Measurements from ENCODE around the gene UBALD2. TPM values are rescaled to one million over a fixed set of nuclear protein-coding genes. Genes with fewer than 3 reads are reported as not detected.

The UBALD2 gene
- total and polyA plus RNA-seq, 2 of the 13 experiments (the other 11 are each of a cell fraction or from before 2014, with no cell fraction given) = 3.3 to 89.7 TPM

DNA sequence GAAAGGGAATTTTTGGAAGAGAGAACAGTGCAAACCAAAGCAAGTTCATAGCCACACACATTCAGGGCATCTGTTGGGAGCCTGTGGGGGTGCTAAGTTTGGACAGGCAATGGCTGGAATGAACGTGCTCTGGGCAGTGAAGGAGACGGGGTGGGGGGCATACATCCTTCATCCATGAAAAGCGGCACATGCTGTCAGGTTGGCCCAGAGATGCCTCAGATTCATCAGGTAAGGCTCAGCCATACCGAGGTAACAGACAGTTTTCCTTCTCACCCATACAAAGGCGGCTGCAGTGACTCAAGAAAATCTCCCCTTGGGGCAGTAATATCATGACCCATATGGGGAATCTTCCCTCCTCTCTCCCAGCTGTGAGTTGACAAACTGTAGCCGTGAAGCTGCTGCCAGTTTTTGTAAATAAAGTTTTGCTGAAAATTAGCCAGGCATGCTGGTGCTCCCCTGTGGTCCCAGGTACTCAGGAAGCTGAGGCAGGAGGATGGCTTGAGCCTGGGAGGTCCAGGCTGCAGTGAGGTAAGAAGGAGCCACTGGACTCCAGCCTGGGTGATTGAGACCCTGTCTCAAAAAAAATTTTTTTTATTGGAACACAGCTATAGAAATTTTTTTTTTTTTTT is 9.2 kb upstream of the UBALD2 start:
- in situ Hi-C loops (cut with HindIII; ENCODE audit: extremely low pct_ligation_motif_present, low pct_unique_long_range_greater_than_20kb) (no loop called here), intact Hi-C loops (cut with micrococcal nuclease; ENCODE audit: unreplicated experiment) (no loop called here)
- DNase-seq (ENCODE audit: low spot score) = no peak
- H3K9me3 ChIP-seq (ENCODE audit: low read length) = no peaks in the 10 kb centered on the region
- no peak for ATAC-seq
- 63% methylated on average over 6 of the region's 6 CpGs for WGBS (ENCODE audit: low lambda C conversion rate)
- H3K4me1 ChIP-seq (ENCODE audit: insufficient read depth, low read length) = peaks cover 78% of the 10 kb centered on the region
- H2AFZ ChIP-seq (ENCODE audit: low read length) = no peak overlapping the region
- no peak for FAIRE-seq
- H3K9ac ChIP-seq (ENCODE audit: insufficient read depth, low read depth, low read length) = no peak overlapping the region
- no peak overlapping the region for H3K4me2 ChIP-seq (ENCODE audit: low read depth, low read length)
- H3K27ac ChIP-seq (ENCODE audit: extremely low read length, insufficient read depth, low read length) = no peak overlapping the region
- no peaks in the 10 kb centered on the region for H3K27me3 ChIP-seq (ENCODE audit: control insufficient read depth in 1 of 2, insufficient read depth in 2 of 2, low read length in 2 of 2)
- CTCF ChIA-PET (ENCODE audit: low intra/inter-chr PET ratio, low total read pairs) = no interaction called here
- no peak overlapping the region for H3K4me3 ChIP-seq (replicated peaks in 1 of 3; ENCODE audit: insufficient read depth in 1 of 3, low read depth in 2 of 3, low read length in 3 of 3)
- no peak for TF ChIP-seq ZNF274 (CRISPR knock-in tag; IDR thresholded peaks at IDR 0.05)
- TF ChIP-seq, protein P1, sequence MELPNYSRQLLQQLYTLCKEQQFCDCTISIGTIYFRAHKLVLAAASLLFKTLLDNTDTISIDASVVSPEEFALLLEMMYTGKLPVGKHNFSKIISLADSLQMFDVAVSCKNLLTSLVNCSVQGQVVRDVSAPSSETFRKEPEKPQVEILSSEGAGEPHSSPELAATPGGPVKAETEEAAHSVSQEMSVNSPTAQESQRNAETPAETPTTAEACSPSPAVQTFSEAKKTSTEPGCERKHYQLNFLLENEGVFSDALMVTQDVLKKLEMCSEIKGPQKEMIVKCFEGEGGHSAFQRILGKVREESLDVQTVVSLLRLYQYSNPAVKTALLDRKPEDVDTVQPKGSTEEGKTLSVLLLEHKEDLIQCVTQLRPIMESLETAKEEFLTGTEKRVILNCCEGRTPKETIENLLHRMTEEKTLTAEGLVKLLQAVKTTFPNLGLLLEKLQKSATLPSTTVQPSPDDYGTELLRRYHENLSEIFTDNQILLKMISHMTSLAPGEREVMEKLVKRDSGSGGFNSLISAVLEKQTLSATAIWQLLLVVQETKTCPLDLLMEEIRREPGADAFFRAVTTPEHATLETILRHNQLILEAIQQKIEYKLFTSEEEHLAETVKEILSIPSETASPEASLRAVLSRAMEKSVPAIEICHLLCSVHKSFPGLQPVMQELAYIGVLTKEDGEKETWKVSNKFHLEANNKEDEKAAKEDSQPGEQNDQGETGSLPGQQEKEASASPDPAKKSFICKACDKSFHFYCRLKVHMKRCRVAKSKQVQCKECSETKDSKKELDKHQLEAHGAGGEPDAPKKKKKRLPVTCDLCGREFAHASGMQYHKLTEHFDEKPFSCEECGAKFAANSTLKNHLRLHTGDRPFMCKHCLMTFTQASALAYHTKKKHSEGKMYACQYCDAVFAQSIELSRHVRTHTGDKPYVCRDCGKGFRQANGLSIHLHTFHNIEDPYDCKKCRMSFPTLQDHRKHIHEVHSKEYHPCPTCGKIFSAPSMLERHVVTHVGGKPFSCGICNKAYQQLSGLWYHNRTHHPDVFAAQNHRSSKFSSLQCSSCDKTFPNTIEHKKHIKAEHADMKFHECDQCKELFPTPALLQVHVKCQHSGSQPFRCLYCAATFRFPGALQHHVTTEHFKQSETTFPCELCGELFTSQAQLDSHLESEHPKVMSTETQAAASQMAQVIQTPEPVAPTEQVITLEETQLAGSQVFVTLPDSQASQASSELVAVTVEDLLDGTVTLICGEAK (IDR thresholded peaks at IDR 0.05) = peak; percentile 65; the same call in 1 of the 2 replicates
- TF ChIP-seq, protein P1 (CRISPR knock-in tag; IDR thresholded peaks at IDR 0.05) = peak; percentile 97
- TF ChIP-seq, protein P2, sequence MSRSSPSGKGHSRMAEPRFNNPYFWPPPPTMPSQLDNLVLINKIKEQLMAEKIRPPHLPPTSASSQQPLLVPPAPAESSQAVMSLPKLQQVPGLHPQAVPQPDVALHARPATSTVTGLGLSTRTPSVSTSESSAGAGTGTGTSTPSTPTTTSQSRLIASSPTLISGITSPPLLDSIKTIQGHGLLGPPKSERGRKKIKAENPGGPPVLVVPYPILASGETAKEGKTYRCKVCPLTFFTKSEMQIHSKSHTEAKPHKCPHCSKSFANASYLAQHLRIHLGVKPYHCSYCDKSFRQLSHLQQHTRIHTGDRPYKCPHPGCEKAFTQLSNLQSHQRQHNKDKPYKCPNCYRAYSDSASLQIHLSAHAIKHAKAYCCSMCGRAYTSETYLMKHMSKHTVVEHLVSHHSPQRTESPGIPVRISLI (CRISPR knock-in tag; IDR thresholded peaks at IDR 0.05; ENCODE audit: borderline replicate concordance) = 0 out of 2 replicates have a peak, but pooled peaks have one; percentile 6
- POLR2A ChIA-PET = interaction anchor here (1.0 to 1.4 kb wide), 2 partner anchors 9 to 18 kb away, joined by 3 to 8 read pairs; partner anchors contain the start of gene UBALD2
- H3K36me3 ChIP-seq (replicated peaks in 1 of 2; ENCODE audit: control insufficient read depth in 1 of 2, insufficient read depth in 2 of 2, low read length in 2 of 2) = no peaks in the 10 kb centered on the region
- H3K79me2 ChIP-seq (ENCODE audit: insufficient read depth, low read length) = no peaks in the 10 kb centered on the region
- H4K20me1 ChIP-seq (ENCODE audit: insufficient read depth, low read length) = no peaks in the 10 kb centered on the region
- BruUV-seq (replicated peaks) = no TSS peak

All from HepG2 (cell line).